ENCODE results near the gene CNFN.

The CNFN gene

DNA sequence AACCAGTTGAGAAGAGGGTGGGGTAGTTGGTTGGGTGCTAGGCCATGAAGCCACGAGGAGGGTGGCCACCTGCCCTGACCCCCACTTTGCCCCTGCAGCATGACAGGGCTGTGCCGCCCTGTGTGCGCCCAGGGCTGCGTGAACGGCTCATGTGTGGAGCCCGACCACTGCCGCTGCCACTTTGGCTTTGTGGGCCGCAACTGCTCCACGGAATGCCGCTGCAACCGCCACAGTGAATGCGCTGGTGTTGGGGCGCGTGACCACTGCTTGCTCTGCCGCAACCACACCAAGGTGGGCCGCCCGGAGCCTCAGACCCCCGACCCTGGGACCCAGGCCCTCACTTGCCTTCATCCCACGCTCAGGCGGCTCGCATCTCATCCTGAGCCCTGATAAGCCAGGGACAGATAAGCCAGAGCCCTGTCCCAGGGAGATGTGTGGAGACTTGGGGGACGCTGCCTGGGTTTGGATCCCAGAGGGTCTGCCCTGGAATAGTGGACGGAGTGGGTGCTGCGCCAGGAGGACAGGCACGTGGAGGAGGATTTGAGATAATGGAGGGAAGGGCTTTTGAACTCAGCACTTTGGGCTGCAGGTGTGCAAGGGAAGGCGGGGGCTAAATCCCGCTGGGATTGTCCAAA lies 20.5 kb downstream of the CNFN start:
- H3K27me3 ChIP-seq (replicated peaks; ENCODE audit: control insufficient read depth, insufficient read depth, low read length): no peaks in the 10 kb centered on the region
- no peak for DNase-seq (ENCODE audit: low read depth)
- no peak overlapping the region for H3K9ac ChIP-seq (ENCODE audit: low read length)
- H3K4me3 ChIP-seq (ENCODE audit: low read length): no peak overlapping the region
- peaks cover 8% of the 10 kb centered on the region for H3K36me3 ChIP-seq (ENCODE audit: control insufficient read depth, insufficient read depth, low read length, severe bottlenecking)
- no peaks in the 10 kb centered on the region for H3K9me3 ChIP-seq (ENCODE audit: control insufficient read depth, low read length)
- H3K4me1 ChIP-seq (ENCODE audit: control insufficient read depth, insufficient read depth, low read length): no peaks in the 10 kb centered on the region

DNA sequence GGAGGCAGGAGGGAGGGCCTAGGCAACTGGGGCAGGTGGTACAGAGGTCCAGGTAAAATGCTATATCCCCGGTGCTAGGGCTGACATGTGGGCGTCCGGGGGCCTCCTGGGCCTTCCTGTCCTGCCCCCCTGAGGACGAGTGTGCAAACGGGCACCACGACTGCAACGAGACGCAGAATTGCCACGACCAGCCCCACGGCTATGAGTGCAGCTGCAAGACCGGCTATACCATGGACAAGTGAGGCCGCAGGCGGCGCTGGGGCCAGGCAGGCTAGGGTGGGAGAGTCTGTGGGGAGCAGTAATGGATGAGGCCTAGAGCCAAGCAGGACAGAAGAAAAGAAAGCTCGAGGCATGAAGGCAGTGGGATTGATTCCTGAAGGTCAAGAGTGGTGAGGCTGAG lies 21.3 kb downstream of the CNFN start:
- Histone ChIP-seq H3K9me3 (ENCODE audit: control insufficient read depth, low read length) (peaks cover 2% of the 10 kb centered on the region), H3K9ac (ENCODE audit: low read length) (no peak overlapping the region), H3K27me3 (replicated peaks; ENCODE audit: control insufficient read depth, insufficient read depth, low read length) (no peaks in the 10 kb centered on the region), H3K4me1 (ENCODE audit: control insufficient read depth, insufficient read depth, low read length) (no peaks in the 10 kb centered on the region), H3K36me3 (ENCODE audit: control insufficient read depth, insufficient read depth, low read length, severe bottlenecking) (peaks cover 11% of the 10 kb centered on the region), H3K4me3 (ENCODE audit: low read length) (no peak overlapping the region)
- no peak for DNase-seq (ENCODE audit: low read depth)

DNA sequence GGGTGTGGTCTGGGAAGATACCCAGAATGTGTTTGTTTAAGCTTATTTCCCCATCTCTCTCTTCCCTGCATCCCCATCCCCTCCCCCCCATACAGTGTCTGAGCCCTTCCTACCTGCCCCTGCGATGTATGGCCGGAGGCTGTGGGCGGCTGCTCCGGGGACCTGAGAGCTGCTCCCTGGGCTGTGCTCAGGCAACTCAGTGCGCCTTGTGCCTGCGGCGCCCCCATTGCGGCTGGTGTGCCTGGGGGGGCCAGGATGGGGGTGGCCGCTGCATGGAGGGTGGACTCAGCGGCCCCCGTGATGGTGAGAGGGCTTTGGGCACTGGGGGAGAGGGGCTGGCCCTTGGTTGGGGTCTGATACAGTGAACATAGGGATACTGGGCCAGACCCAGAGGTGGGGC lies 21.7 kb downstream of the CNFN start:
- Histone ChIP-seq H3K4me1 (ENCODE audit: control insufficient read depth, insufficient read depth, low read length) (no peaks in the 10 kb centered on the region), H3K27me3 (replicated peaks; ENCODE audit: control insufficient read depth, insufficient read depth, low read length) (no peaks in the 10 kb centered on the region), H3K9ac (ENCODE audit: low read length) (no peak overlapping the region), H3K4me3 (ENCODE audit: low read length) (no peak overlapping the region), H3K9me3 (ENCODE audit: control insufficient read depth, low read length) (peaks cover 3% of the 10 kb centered on the region), H3K36me3 (ENCODE audit: control insufficient read depth, insufficient read depth, low read length, severe bottlenecking) (peaks cover 15% of the 10 kb centered on the region)
- DNase-seq (ENCODE audit: low read depth): no peak

DNA sequence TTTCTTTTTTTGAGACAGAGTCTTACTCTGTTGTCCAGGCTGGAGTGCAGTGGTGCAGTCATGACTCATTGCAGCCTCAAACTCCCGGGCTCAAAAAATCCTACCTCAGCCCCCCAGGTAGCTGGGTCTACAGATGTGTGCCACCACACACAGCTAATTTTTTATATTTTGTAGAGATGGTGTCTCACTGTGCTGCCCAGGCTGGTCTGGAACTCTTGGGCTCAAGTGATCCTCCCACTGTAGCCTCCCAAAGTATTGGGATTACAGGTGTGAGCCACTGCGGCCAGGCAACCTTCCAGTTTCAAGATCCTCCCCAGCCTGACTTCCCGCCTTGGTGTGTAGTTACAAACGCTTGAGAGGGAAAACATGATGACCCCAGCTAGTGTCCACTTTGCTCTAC lies 22.2 kb downstream of the CNFN start:
- no peaks in the 10 kb centered on the region for H3K4me1 ChIP-seq (ENCODE audit: control insufficient read depth, insufficient read depth, low read length)
- no peaks in the 10 kb centered on the region for H3K27me3 ChIP-seq (replicated peaks; ENCODE audit: control insufficient read depth, insufficient read depth, low read length)
- no peak overlapping the region for H3K4me3 ChIP-seq (ENCODE audit: low read length)
- no peak overlapping the region for H3K9ac ChIP-seq (ENCODE audit: low read length)
- peaks cover 18% of the 10 kb centered on the region for H3K36me3 ChIP-seq (ENCODE audit: control insufficient read depth, insufficient read depth, low read length, severe bottlenecking)
- DNase-seq (ENCODE audit: low read depth): no peak
- peaks cover 3% of the 10 kb centered on the region for H3K9me3 ChIP-seq (ENCODE audit: control insufficient read depth, low read length)

DNA sequence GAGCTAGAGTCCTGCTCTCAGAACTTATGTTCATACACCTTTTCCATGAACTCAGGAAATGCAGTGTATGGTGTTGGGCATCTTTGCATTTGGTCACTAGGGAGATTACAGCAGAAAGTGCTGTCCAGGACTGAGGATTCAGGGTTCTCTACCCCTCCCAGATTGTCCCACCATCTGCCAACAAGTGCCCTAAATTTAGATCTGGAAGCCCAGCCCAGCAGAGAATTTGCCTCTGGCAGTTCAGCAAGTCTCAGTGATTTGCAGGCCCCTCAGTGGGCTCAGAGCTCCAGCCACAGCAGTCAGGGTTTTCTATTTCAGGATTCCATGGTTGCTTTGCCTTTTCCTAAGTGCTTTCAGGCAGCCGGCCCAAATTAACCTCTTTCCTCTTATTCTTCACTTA lies 23.4 kb downstream of the CNFN start:
- peak; percentile 8 for DNase-seq (ENCODE audit: low read depth)

DNA sequence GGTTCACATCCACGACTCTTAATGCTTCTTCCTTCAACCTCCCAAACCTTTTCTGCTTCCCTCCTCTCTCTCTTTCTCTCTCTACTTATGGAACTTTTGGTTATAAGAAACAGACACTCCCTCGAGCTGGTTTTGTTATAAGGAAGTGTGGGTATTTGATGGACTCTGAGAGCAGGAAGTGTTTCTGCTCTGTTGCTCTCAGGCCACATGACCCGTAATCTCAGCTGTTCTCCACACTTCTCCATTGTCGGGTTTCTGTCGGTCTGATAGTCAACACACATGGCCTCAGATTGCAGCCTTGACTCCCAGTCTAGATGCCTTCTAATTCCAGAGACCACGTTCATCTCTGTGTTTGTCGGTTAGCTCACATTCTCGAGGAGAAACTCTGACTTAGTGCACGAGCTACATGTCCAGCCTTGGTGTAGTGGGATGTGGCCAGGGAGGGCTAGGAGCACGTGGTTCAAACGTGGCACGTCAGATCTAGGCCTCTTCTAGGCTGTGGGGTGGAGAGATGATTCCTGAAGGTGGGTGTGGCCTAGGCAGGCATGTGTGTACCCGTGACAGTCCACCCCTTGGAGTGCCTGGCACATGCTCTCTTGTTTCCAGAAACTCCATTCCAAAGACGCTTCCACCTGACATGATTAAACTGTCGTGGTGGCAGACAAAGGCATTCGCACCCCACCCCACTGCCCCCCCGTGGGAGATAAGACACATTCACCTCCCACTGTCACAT lies 26.3 kb downstream of the CNFN start:
- no peak for DNase-seq (ENCODE audit: low read depth)
- Histone ChIP-seq H3K9me3 (ENCODE audit: control insufficient read depth, low read length) (peaks cover 3% of the 10 kb centered on the region), H3K36me3 (ENCODE audit: control insufficient read depth, insufficient read depth, low read length, severe bottlenecking) (peaks cover 13% of the 10 kb centered on the region), H3K27me3 (replicated peaks; ENCODE audit: control insufficient read depth, insufficient read depth, low read length) (no peaks in the 10 kb centered on the region), H3K9ac (ENCODE audit: low read length) (no peak overlapping the region), H3K4me3 (ENCODE audit: low read length) (no peak overlapping the region), H3K4me1 (ENCODE audit: control insufficient read depth, insufficient read depth, low read length) (no peaks in the 10 kb centered on the region)

More for the DNA sequence above, 23.4 kb downstream of the CNFN start:
- Histone ChIP-seq H3K4me1 (ENCODE audit: control insufficient read depth, insufficient read depth, low read length) (no peaks in the 10 kb centered on the region), H3K36me3 (ENCODE audit: control insufficient read depth, insufficient read depth, low read length, severe bottlenecking) (peaks cover 13% of the 10 kb centered on the region), H3K9ac (ENCODE audit: low read length) (no peak overlapping the region), H3K9me3 (ENCODE audit: control insufficient read depth, low read length) (peaks cover 3% of the 10 kb centered on the region), H3K4me3 (ENCODE audit: low read length) (no peak overlapping the region), H3K27me3 (replicated peaks; ENCODE audit: control insufficient read depth, insufficient read depth, low read length) (no peaks in the 10 kb centered on the region)

DNA sequence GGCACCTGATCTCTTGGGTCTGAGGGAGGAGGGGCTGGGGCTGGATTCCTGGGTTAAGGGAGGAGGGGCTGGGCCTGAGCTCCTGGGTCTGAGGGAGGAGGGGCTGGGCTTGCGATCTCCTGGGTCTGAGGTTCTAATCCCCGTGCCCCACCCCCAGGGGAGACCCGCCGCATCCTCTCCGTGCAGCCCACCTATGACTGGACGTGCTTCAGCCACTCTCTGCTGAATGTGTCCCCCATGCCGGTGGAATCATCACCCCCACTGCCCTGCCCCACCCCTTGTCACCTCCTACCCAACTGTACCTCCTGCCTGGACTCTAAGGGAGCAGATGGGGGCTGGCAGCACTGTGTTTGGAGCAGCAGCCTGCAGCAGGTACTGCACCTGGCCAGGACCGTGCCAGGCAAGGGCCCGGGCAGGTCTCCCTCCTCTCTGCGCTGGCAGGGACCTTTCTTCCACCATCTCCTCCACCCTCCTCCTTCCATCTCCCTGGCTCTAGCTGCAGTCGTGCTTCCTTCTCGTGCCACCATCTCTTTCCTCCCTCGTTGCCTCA lies 27.1 kb downstream of the CNFN start:
- Histone ChIP-seq H3K4me3 (ENCODE audit: low read length) (no peak overlapping the region), H3K9me3 (ENCODE audit: control insufficient read depth, low read length) (peaks cover 3% of the 10 kb centered on the region), H3K9ac (ENCODE audit: low read length) (no peak overlapping the region), H3K4me1 (ENCODE audit: control insufficient read depth, insufficient read depth, low read length) (no peaks in the 10 kb centered on the region), H3K27me3 (replicated peaks; ENCODE audit: control insufficient read depth, insufficient read depth, low read length) (no peaks in the 10 kb centered on the region), H3K36me3 (ENCODE audit: control insufficient read depth, insufficient read depth, low read length, severe bottlenecking) (peaks cover 13% of the 10 kb centered on the region)
- no peak for DNase-seq (ENCODE audit: low read depth)

DNA sequence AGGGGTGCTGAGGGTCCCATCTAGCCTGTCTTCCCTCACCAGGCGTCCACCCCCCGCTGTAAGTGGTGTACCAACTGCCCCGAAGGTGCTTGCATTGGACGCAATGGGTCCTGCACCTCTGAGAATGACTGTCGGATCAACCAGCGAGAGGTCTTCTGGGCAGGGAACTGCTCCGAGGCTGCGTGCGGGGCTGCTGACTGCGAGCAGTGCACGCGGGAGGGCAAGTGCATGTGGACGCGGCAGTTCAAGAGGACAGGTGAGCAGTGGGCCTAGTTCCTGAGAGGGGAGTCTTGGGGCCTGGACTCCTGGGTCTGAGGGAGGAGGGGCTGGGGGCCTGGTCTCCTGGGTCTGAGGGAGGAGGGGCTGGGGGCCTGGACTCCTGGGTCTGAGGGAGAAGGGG lies 27.8 kb downstream of the CNFN start:
- no peaks in the 10 kb centered on the region for H3K27me3 ChIP-seq (replicated peaks; ENCODE audit: control insufficient read depth, insufficient read depth, low read length)
- no peaks in the 10 kb centered on the region for H3K4me1 ChIP-seq (ENCODE audit: control insufficient read depth, insufficient read depth, low read length)
- no peak overlapping the region for H3K4me3 ChIP-seq (ENCODE audit: low read length)
- peaks cover 3% of the 10 kb centered on the region for H3K9me3 ChIP-seq (ENCODE audit: control insufficient read depth, low read length)
- DNase-seq (ENCODE audit: low read depth): no peak
- no peak overlapping the region for H3K9ac ChIP-seq (ENCODE audit: low read length)
- peaks cover 15% of the 10 kb centered on the region for H3K36me3 ChIP-seq (ENCODE audit: control insufficient read depth, insufficient read depth, low read length, severe bottlenecking)

DNA sequence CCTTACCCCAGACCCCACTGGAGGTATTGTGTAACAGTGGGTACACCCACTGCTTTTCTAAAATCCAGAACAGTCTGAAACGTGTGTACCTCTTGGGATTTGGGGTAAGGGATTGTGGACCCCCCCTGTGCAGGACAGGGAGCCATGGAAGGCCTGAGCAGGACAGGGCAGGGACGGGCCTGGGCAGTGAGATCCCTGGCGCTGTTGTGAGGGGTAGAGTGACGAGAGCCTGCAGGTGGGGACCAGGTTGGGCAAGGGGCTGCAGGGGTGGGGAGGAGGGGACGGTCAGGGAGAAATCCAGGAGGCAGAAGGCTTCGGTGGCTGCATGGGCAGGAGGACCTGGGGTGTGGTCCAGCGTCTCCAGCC lies 28.6 kb downstream of the CNFN start:
- no peak overlapping the region for H3K4me3 ChIP-seq (ENCODE audit: low read length)
- DNase-seq (ENCODE audit: low read depth): no peak
- no peaks in the 10 kb centered on the region for H3K4me1 ChIP-seq (ENCODE audit: control insufficient read depth, insufficient read depth, low read length)
- no peaks in the 10 kb centered on the region for H3K27me3 ChIP-seq (replicated peaks; ENCODE audit: control insufficient read depth, insufficient read depth, low read length)
- peaks cover 3% of the 10 kb centered on the region for H3K9me3 ChIP-seq (ENCODE audit: control insufficient read depth, low read length)
- H3K9ac ChIP-seq (ENCODE audit: low read length): no peak overlapping the region
- H3K36me3 ChIP-seq (ENCODE audit: control insufficient read depth, insufficient read depth, low read length, severe bottlenecking): peaks cover 23% of the 10 kb centered on the region

DNA sequence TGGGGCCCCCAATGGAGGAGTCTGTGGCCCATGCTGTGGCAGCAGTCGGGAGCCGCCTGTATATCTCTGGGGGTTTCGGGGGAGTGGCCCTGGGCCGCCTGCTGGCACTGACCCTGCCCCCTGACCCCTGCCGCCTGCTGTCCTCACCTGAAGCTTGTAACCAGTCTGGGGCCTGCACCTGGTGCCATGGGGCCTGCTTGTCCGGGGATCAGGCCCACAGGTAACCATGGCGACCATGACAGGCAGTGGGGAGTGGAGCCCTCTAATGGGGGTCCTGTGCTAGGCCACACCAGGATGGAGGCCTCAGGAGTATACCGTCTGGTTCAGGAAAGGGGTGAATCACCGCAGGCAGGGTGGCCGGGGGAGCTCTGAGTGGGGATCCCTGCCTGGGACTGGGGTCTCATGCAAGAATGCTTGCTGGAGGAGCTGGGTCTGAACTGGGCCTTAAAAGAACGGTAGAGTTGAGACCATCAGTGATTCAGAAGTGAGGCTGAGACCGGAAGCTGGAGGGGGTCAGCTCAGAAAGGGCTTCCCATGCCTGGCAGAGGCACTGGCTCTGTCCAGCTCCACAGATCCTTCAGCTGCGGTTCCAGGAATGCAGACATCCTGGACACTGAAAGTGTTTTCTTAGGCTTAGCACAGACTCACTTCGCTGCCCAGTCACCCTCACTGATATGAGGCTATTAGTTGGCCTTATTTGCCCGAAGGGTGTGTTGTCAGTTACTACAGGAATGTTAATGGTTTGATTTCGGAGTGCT lies 29.1 kb downstream of the CNFN start:
- Histone ChIP-seq H3K36me3 (ENCODE audit: control insufficient read depth, insufficient read depth, low read length, severe bottlenecking) (peaks cover 29% of the 10 kb centered on the region), H3K4me1 (ENCODE audit: control insufficient read depth, insufficient read depth, low read length) (no peaks in the 10 kb centered on the region), H3K4me3 (ENCODE audit: low read length) (no peak overlapping the region), H3K9me3 (ENCODE audit: control insufficient read depth, low read length) (peaks cover 3% of the 10 kb centered on the region), H3K9ac (ENCODE audit: low read length) (no peak overlapping the region), H3K27me3 (replicated peaks; ENCODE audit: control insufficient read depth, insufficient read depth, low read length) (no peaks in the 10 kb centered on the region)
- DNase-seq (ENCODE audit: low read depth): no peak

DNA sequence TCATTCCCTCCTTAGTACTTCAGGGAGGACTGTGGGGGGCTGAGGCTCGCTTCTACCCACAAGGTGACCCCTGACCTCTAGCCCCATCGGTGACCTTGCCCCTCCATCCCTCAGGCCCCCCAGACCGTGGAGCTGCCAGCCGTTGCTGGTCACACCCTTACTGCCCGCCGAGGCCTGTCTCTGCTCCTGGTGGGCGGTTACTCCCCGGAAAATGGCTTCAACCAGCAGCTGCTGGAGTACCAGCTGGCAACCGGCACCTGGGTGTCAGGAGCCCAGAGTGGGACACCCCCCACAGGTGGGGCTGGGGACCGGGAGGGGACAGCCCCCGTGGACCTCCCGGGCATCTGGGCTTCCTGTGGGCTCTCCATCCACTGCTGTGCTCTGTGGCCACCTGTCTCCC lies 32.8 kb downstream of the CNFN start:
- H3K4me3 ChIP-seq (ENCODE audit: low read length): no peak overlapping the region
- H3K36me3 ChIP-seq (ENCODE audit: control insufficient read depth, insufficient read depth, low read length, severe bottlenecking): peaks cover 30% of the 10 kb centered on the region
- no peak for DNase-seq (ENCODE audit: low read depth)
- H3K27me3 ChIP-seq (replicated peaks; ENCODE audit: control insufficient read depth, insufficient read depth, low read length): no peaks in the 10 kb centered on the region
- no peaks in the 10 kb centered on the region for H3K4me1 ChIP-seq (ENCODE audit: control insufficient read depth, insufficient read depth, low read length)
- H3K9me3 ChIP-seq (ENCODE audit: control insufficient read depth, low read length): no peaks in the 10 kb centered on the region
- no peak overlapping the region for H3K9ac ChIP-seq (ENCODE audit: low read length)

All from adipocyte (in vitro differentiated cells).